Measurements from ENCODE around the gene RNF157. TPM values are rescaled to one million over a fixed set of nuclear protein-coding genes. Genes with fewer than 3 reads are reported as not detected.

RNF157 gene
- total and polyA plus RNA-seq, 10 of the 15 experiments (the other 5 are each of a cell fraction or from before 2014, with no cell fraction given) = 1.4 to 15.9 (median 9.6) TPM

GRCh38 chr17:76134911-76135809 lies 105.1 kb downstream of the RNF157 start:
- ChIA-PET SMC1A (ENCODE audit: uncharacterized antibody, unreplicated experiment) (interaction anchor here (1.0 to 1.5 kb wide), 2 partner anchors 45 to 145 kb away, joined by 3 read pairs; no protein-coding TSS in a partner anchor), CTCF (interaction anchor here (0.6 to 3.5 kb wide), 5 partner anchors 10 to 145 kb away, joined by 3 to 22 read pairs (median 3); no protein-coding TSS in a partner anchor), RAD21 (ENCODE audit: unreplicated experiment) (interaction anchor here (0.5 to 3.4 kb wide), 2 partner anchors 144 to 149 kb away, joined by 3 to 15 read pairs; no protein-coding TSS in a partner anchor), POLR2A (interaction anchor here (1.6 kb wide), 1 partner anchor 48 kb away, joined by 4 read pairs; no protein-coding TSS in a partner anchor)
- BruUV-seq (replicated peaks) = no TSS peak
- Histone ChIP-seq H3K4me1 (ENCODE audit: control insufficient read depth, insufficient read depth, low read length) (peaks cover 5% of the 10 kb centered on the region), H2AFZ (ENCODE audit: control insufficient read depth, low read depth, low read length) (no peak overlapping the region), H3K9ac (ENCODE audit: control insufficient read depth, insufficient read depth, low read length) (no peak overlapping the region), H3K4me2 (ENCODE audit: control insufficient read depth, insufficient read depth) (no peak overlapping the region), H3K27ac (ENCODE audit: control insufficient read depth, insufficient read depth) (no peak overlapping the region), H3K4me3 (no peak overlapping the region), H4K20me1 (ENCODE audit: control insufficient read depth, insufficient read depth) (no peaks in the 10 kb centered on the region), H3K27me3 (replicated peaks in 1 of 2; ENCODE audit: control insufficient read depth in 2 of 2, insufficient read depth in 2 of 2, low read length in 1 of 2) (peaks cover 2 to 7% of the 10 kb centered on the region in 2 experiments; a peak in 2 of 4 replicates), H3K79me2 (ENCODE audit: control insufficient read depth, insufficient read depth, low read length) (no peaks in the 10 kb centered on the region), H3K36me3 (ENCODE audit: control insufficient read depth in 2 of 2, insufficient read depth in 2 of 2, low read length in 1 of 2) (no peaks in the 10 kb centered on the region), H3K9me3 (replicated peaks; ENCODE audit: control insufficient read depth, insufficient read depth, low read length) (no peaks in the 10 kb centered on the region)
- TF ChIP-seq RCOR1 (conservative IDR thresholded peaks at IDR 0.05; ENCODE audit: low read depth, low read length) = no peak
- no peak for TF ChIP-seq CHD4 (IDR thresholded peaks at IDR 0.05)
- peak in 1 of 2 experiments; percentile 4; a peak in 1 of 4 replicates for TF ChIP-seq BHLHE40 (IDR thresholded peaks at IDR 0.05; ENCODE audit: borderline replicate concordance in 1 of 2, low read depth in 2 of 2, low read length in 1 of 2)
- peak; percentile 65 for TF ChIP-seq SMAD1 (IDR thresholded peaks at IDR 0.05; ENCODE audit: low read depth, partially characterized antibody)
- intact Hi-C loops (cut with micrococcal nuclease; ENCODE audit: unreplicated experiment) = no loop called here
- in situ Hi-C loops (cut with MboI) = no loop called here
- WGBS (ENCODE audit: insufficient coverage, insufficient replicate concordance, low lambda C conversion rate, missing lambda C conversion rate) = 14% methylated on average over 21 of the region's 22 CpGs
- FAIRE-seq (no peak), DNase-seq (ENCODE audit: low read depth, low spot score) (no peak), ATAC-seq (peak; percentile 47)

Data from GM12878 (cell line).